NCI-H1417 (cell line): ENCODE data around the gene MRPL48.

Experiments
- DNase-seq, 3 experiments: peaks; one replicate each; lab custom pipeline; 2025; lab: John Stamatoyannopoulos, UW

MRPL48 gene

DNA sequence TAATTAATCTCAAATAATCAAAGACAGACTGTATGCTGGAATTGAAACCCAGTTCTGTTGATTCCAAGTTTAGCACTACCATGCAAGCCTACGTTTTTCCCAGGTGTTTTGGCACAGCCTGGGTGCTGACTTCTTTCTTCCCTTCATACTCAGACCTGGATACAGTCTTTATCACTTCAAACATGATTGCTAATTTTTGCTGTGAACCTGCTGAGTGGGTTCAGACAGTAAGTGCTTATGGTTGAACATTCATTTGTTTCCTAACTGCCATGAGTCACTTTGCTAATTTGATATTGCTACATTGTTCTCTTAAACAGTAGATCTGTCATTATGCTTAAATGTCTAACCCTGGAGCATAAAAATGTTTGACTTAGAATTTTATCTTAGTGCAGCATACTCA lies 101.3 kb downstream of the MRPL48 start:
- peak in 1 of 3 experiments; percentile 40 for DNase-seq

DNA sequence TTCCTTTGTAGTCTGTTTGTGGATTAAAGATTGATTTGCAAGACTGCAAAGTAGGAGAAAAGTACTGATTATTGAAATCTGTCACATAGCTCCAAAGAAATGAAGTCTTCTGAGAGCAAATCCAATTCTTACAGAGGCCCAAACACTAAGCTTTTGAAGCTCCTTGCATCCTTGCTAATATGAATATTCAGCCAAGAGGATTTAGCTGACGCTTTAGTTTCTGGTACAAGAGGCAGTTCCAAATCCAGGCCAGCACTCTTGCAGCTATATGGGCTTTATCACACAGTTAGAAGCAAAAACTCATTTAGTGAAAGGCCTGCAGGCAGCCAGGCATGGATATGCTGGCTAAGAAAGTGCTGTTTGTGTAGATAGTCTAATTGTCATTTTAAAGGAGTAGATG lies 101.9 kb downstream of the MRPL48 start:
- no peak for DNase-seq

DNA sequence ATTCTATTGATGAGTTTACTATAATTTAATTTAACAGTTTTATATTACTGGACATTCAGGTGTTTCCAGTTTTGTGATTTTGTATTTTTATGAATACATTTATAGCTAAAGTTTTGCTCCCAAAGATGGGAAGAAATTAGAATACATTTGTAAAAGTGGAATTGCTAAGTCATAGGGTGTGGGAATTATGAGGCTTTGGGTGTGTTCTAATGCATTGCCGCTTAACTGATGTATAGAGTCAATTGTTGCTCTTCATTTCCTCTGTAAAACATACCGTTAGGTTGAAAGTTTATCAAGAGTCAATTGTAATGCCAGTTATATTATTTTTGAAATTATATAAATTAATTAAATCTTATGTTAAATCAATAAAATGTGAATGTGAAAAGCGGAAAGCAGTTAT lies 105.4 kb downstream of the MRPL48 start:
- DNase-seq: no peak

DNA sequence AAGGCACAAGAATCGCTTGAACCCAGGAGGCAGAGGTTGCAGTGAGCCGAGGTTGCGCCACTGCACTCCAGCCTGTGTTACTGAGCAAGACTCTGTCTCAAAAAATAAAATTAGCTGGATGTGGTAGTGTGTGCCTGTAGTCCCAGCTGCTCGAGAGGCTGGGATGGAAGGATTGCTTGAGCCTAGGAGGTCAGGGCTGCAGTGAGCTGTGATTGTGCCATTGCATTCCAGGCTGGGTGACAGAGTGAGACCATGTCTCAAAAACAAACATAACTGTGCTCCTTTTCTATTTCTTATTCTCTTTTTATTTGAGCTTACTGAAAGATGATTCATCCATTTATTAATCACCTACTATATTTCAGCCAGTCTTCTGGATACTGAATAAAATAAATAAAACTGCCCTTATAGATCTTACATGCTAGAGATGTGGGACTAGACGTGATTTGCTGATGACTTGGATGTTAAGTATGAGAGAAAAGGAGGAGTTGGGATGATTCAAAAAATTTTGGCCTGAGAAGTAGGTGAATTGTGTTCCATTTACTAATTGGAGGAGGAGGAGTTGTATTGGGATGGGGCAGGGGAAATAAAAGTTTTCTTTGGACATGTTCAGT lies 107.2 kb downstream of the MRPL48 start:
- DNase-seq: no peak

DNA sequence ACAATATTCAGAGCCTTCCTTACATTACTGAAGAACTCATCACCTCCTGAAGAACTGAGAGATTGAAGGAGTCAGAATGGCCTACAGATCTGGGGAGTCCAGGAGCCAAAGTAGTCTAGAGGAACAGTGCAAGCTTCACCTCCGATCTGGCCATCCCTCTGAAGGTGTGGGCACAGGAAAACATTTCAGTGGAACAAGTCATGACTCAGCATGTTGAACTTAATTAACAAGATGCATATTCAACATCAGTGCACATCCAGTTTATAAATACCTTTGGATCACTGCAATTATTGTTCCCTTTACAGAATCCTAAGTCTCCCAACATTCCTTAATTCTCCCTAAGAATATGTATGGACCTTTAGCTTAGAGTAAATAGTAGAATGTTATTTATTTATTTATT lies 114.6 kb downstream of the MRPL48 start:
- DNase-seq: no peak

DNA sequence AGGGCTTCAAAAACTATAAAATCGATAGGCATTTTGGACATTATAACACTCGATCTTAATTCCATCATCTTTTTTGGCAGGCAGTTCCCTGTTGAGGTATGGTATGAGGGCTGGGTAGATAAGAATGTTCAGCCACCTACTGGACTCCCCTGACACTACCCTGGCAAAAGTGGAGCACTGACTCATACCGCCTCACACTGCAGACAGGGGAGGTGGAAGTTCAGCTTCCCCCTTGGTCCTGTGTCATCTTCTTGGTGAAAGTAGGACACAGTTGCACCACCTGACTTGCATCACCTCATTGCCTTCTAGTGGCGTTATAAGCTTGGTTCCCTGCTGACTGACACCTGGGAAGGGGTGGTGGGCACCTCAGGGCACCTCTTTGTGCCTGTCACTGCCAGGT lies 119.5 kb downstream of the MRPL48 start:
- DNase-seq: no peak

DNA sequence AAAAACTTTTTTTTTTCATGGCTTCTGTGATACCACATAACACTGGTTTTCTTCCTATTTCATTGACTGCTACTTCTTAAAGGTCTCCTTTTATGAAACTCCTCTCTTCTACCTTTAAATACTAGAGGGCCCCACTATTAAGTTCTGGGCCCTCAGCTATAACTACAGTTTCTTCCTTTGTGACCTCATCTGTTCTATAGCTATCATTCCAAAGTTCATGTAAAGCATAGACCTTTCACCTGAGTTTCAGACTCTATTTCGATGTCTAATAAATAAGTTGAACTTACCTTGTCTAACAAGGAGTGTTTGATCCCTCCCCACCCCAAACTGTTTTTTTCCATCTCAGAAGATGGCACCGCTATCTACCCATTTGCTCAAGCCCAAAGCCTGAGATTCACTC lies 124.4 kb downstream of the MRPL48 start:
- DNase-seq: no peak

DNA sequence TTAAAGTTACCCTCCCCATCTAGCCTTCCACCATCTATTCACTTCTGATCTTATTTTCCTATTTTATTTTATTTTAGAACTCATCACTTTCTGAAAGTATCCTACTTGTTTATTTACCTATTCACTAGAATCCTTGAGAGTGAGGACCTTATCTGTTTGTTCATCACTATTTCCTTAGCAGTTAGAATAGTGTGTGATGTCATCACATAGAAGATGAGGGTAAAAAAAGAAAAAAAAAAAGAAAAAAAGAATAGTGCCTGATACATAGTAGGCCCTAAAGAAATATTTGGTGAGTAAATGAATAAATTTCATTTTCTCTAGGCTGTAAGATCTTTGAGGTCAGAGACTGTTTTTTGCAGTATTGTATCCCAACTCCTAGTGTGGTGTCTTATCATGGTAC lies 125.8 kb downstream of the MRPL48 start:
- DNase-seq: no peak

DNA sequence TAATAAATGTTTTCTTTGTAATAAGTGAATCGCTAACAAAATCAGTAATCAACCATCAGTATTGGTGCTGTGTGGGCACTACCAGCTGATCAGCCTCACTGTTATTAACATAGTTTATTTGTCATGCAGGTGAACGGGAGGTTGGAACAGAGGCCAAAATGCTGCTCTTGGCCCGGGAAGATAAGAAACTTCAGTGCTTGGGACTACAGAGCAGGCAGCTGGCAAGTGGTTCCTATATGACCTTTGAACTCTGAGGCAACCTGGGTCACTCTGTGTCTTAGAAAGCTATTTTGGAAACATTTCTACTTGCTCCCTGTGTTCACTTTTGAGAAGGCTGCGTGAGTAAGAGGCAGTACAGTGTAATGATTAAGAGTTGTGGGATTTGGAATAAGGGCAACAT lies 126.6 kb downstream of the MRPL48 start:
- no peak for DNase-seq
